Measurements from ENCODE around the gene LEPR.

DNA sequence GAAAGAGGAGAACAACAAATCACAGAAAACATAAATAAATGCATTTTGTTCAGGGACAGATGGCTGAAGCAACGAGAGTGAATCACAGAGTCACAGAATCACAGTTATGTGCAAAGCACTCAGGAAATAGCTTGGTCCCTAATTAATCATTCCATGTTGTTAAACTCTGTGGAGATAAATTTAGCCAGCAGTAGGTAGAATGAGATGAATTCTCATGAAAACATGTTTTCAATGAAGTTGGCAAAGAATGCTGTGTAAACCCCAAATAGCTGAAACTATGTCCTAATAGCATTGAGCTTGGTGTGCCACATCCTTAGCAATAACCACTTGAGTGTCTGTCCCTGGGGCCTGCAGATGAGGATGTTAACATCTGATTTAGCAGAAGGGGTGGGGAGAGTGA lies 20.4 kb downstream of the LEPR start:
- no peak for TF ChIP-seq POLR2AphosphoS5 (IDR thresholded peaks at IDR 0.05; ENCODE audit: low read depth, low read length)
- no peak for TF ChIP-seq CTCF (IDR thresholded peaks at IDR 0.05)
